HEK293 (cell line): ENCODE measurements around the gene TIAM1.

Source experiments
- CTCF ChIA-PET: fragments of 350-600 bp; formaldehyde crosslinking; extraction: SDS; loops from one replicate; lab custom pipeline; 2021; ENCODE audit warnings: antibody characterized with exemption; lab: Yijun Ruan, JAX
- POLR2A ChIA-PET: fragments of 300-600 bp; formaldehyde crosslinking; extraction: SDS; loops from one replicate; lab custom pipeline; 2020; ENCODE audit warnings: antibody characterized with exemption, inconsistent platforms; lab: Yijun Ruan, JAX
- H3K27ac ChIP-seq: fragments of 200-500 bp; sonication (Bioruptor generic); 2 replicates; pipeline ENCODE4 v1.5.1; 2014; ENCODE audit warnings: low read depth, low read length, control low read depth, inconsistent platforms; ENCODE audit errors: extremely low read depth
- H3K36me3 ChIP-seq, 2 experiments: fragments of 200-500 bp in 1 of 2; sonication (Bioruptor generic) in 1 of 2; 1 replicate in 1 of 2; 2 replicates in 1 of 2; pipeline ENCODE4 v1.5.1; 2014 to 2017; ENCODE audit warnings: inconsistent platforms in 2 of 2, low read length in 2 of 2; ENCODE audit not compliant: control insufficient read depth in 2 of 2, insufficient read depth in 1 of 2
- H3K4me1 ChIP-seq: fragments of 200-500 bp; sonication (Bioruptor generic); 2 replicates; pipeline ENCODE4 v1.5.1; 2014; ENCODE audit warnings: mild to moderate bottlenecking, low read length, inconsistent platforms; ENCODE audit not compliant: control insufficient read depth, insufficient read depth
- H3K4me3 ChIP-seq: 2 replicates; pipeline ENCODE4 v1.5.1; 2011; ENCODE audit warnings: low read depth, mild to moderate bottlenecking, control low read depth, low read length, moderate library complexity
- H3K9me3 ChIP-seq: fragments of 200-500 bp; sonication (Bioruptor generic); 2 replicates; pipeline ENCODE4 v1.5.1; 2014; ENCODE audit warnings: low read depth, low read length, inconsistent platforms; ENCODE audit not compliant: control insufficient read depth, insufficient read depth
- CTCF ChIP-seq: fragments of 450-650 bp; formaldehyde crosslinking; IDR thresholded peaks from 2 replicates; pipeline ENCODE4 v1.5.1; 2016; ENCODE audit warnings: missing biosample characterization, missing genetic modification characterization
- IKZF3 ChIP-seq: fragments of 450-650 bp; IDR thresholded peaks from 2 replicates; pipeline ENCODE4 v1.5.0; 2018; ENCODE audit warnings: missing biosample characterization, mild to moderate bottlenecking, missing genetic modification characterization, moderate library complexity
- KLF16 ChIP-seq: fragments of 450-650 bp; formaldehyde crosslinking; IDR thresholded peaks from 2 replicates; pipeline ENCODE4 v1.5.1; 2017; ENCODE audit warnings: missing biosample characterization, missing genetic modification characterization
- KLF9 ChIP-seq: fragments of 450-650 bp; formaldehyde crosslinking; IDR thresholded peaks from 2 replicates; pipeline ENCODE4 v1.5.1; 2016; ENCODE audit warnings: missing biosample characterization, missing genetic modification characterization, low read depth
- PRDM2 ChIP-seq: fragments of 450-650 bp; formaldehyde crosslinking; IDR thresholded peaks from 2 replicates; pipeline ENCODE4 v1.5.1; 2016; ENCODE audit warnings: missing biosample characterization, missing genetic modification characterization, borderline replicate concordance
- PRDM4 ChIP-seq: fragments of 450-650 bp; formaldehyde crosslinking; IDR thresholded peaks from 2 replicates; pipeline ENCODE4 v1.5.1; 2017; ENCODE audit warnings: missing biosample characterization, missing genetic modification characterization
- TRIM28 ChIP-seq: IDR thresholded peaks from 2 replicates; pipeline ENCODE4 v1.6.1; 2011; ENCODE audit warnings: low read length, control low read depth, borderline replicate concordance
- ZNF112 ChIP-seq: fragments of 450-650 bp; formaldehyde crosslinking; IDR thresholded peaks from 2 replicates; pipeline ENCODE4 v1.5.0; 2017; ENCODE audit warnings: missing biosample characterization, missing genetic modification characterization
- ZNF221 ChIP-seq: fragments of 450-650 bp; formaldehyde crosslinking; IDR thresholded peaks from 2 replicates; pipeline ENCODE4 v1.5.1; 2017; ENCODE audit warnings: missing biosample characterization, missing genetic modification characterization, borderline replicate concordance
- ZNF292 ChIP-seq: fragments of 450-650 bp; formaldehyde crosslinking; IDR thresholded peaks from 2 replicates; pipeline ENCODE4 v1.5.1; 2016; ENCODE audit warnings: low read depth, missing biosample characterization, missing genetic modification characterization, borderline replicate concordance
- ZNF302 ChIP-seq: fragments of 450-650 bp; formaldehyde crosslinking; IDR thresholded peaks from 2 replicates; pipeline ENCODE4 v1.5.1; 2016; ENCODE audit warnings: missing biosample characterization, missing genetic modification characterization, low read depth
- ZNF311 ChIP-seq: fragments of 450-650 bp; formaldehyde crosslinking; IDR thresholded peaks from 2 replicates; pipeline ENCODE4 v1.5.1; 2017; ENCODE audit warnings: missing biosample characterization, missing genetic modification characterization, borderline replicate concordance
- ZNF354C ChIP-seq: fragments of 450-650 bp; formaldehyde crosslinking; IDR thresholded peaks from 2 replicates; pipeline ENCODE4 v1.5.1; 2016; ENCODE audit warnings: missing biosample characterization, missing genetic modification characterization, low read depth, borderline replicate concordance
- ZNF362 ChIP-seq: fragments of 450-650 bp; formaldehyde crosslinking; IDR thresholded peaks from 2 replicates; pipeline ENCODE4 v1.5.1; 2016; ENCODE audit warnings: missing biosample characterization, missing genetic modification characterization
- ZNF394 ChIP-seq: fragments of 450-650 bp; formaldehyde crosslinking; IDR thresholded peaks from 2 replicates; pipeline ENCODE4 v1.5.1; 2016; ENCODE audit warnings: missing biosample characterization, missing genetic modification characterization, mild to moderate bottlenecking, moderate library complexity, borderline replicate concordance
- ZNF707 ChIP-seq: fragments of 450-650 bp; formaldehyde crosslinking; IDR thresholded peaks from 2 replicates; pipeline ENCODE4 v1.5.1; 2016; ENCODE audit warnings: missing biosample characterization, missing genetic modification characterization
- ZNF768 ChIP-seq: fragments of 450-650 bp; formaldehyde crosslinking; IDR thresholded peaks from 2 replicates; pipeline ENCODE4 v1.5.1; 2018; ENCODE audit warnings: missing biosample characterization, mild to moderate bottlenecking, missing genetic modification characterization
- ZNF785 ChIP-seq: fragments of 450-650 bp; formaldehyde crosslinking; IDR thresholded peaks from 2 replicates; pipeline ENCODE4 v1.5.1; 2016; ENCODE audit warnings: missing biosample characterization, missing genetic modification characterization
- ZNF837 ChIP-seq: fragments of 450-650 bp; formaldehyde crosslinking; IDR thresholded peaks from 2 replicates; pipeline ENCODE4 v1.5.1; 2016; ENCODE audit warnings: missing biosample characterization, missing genetic modification characterization
- ZSCAN30 ChIP-seq: fragments of 450-650 bp; IDR thresholded peaks from 2 replicates; pipeline ENCODE4 v1.5.1; 2018; ENCODE audit warnings: missing biosample characterization, mild to moderate bottlenecking, missing genetic modification characterization, moderate library complexity
- ZXDB ChIP-seq: fragments of 450-650 bp; formaldehyde crosslinking; IDR thresholded peaks from 2 replicates; pipeline ENCODE4 v1.5.1; 2016; ENCODE audit warnings: missing biosample characterization, missing genetic modification characterization

TIAM1 gene

GRCh38 chr21:31287201-31287600, 56.9 kb downstream of the TIAM1 start (continued):
- TF ChIP-seq PRDM2 (tag by site-specific recombination) (no peak), PRDM4 (tag by site-specific recombination) (no peak)

GRCh38 chr21:31286621-31287020, 57.4 kb downstream of the TIAM1 start:
- TF ChIP-seq CTCF (tag by site-specific recombination) (no peak), ZNF292 (tag by site-specific recombination) (no peak), ZNF354C (no peak), ZNF768 (tag by site-specific recombination) (no peak), ZSCAN30 (tag by site-specific recombination) (no peak), KLF9 (no peak), ZNF707 (tag by site-specific recombination) (no peak), ZNF302 (no peak), ZNF394 (no peak)
- no peak overlapping the region for H3K27ac ChIP-seq
- no peaks in the 10 kb centered on the region for H3K9me3 ChIP-seq
- H3K4me3 ChIP-seq = no peak overlapping the region
- ChIA-PET POLR2A (no interaction called here), CTCF (interaction anchor here (0.7 to 1.2 kb wide), 3 partner anchors 23 to 294 kb away, joined by 3 read pairs; no protein-coding TSS in a partner anchor)
- peaks cover 25% of the 10 kb centered on the region for H3K4me1 ChIP-seq
- no peaks in the 10 kb centered on the region for H3K36me3 ChIP-seq

GRCh38 chr21:31284797-31285397, 59.2 kb downstream of the TIAM1 start:
- Histone ChIP-seq H3K27ac (no peak overlapping the region), H3K9me3 (no peaks in the 10 kb centered on the region), H3K4me1 (peaks cover 20% of the 10 kb centered on the region), H3K36me3 (no peaks in the 10 kb centered on the region), H3K4me3 (no peak overlapping the region)
- ChIA-PET CTCF (interaction anchor here (1.0 to 1.5 kb wide), 3 partner anchors 86 to 295 kb away, joined by 3 to 5 read pairs (median 4); no protein-coding TSS in a partner anchor), POLR2A (interaction anchor here (1.1 kb wide), 1 partner anchor 58 kb away, joined by 3 read pairs; no protein-coding TSS in a partner anchor)
- TF ChIP-seq ZNF362 (tag by site-specific recombination) = 0 out of 2 replicates have a peak, but pooled peaks have one; percentile 5
- TF ChIP-seq ZNF785 = no peak
- no peak for TF ChIP-seq ZNF837
- TF ChIP-seq ZNF112 (tag by site-specific recombination) = no peak
- TF ChIP-seq KLF16 = no peak
- no peak for TF ChIP-seq ZNF311 (tag by site-specific recombination)
- no peak for TF ChIP-seq ZNF221
- no peak for TF ChIP-seq ZXDB (tag by site-specific recombination)
- no peak for TF ChIP-seq TRIM28
- TF ChIP-seq IKZF3 (tag by site-specific recombination) = no peak
